ENCODE data around the gene STKLD1. TPM values are rescaled to one million over a fixed set of nuclear protein-coding genes. Genes with fewer than 3 reads are reported as not detected.
"Not testable (repeated sequence)": the region's sequence is repeated elsewhere in the genome, so short reads cannot be mapped to it uniquely, and the experiment has no call there.

The STKLD1 gene
- 0.41 TPM for total RNA-seq

DNA sequence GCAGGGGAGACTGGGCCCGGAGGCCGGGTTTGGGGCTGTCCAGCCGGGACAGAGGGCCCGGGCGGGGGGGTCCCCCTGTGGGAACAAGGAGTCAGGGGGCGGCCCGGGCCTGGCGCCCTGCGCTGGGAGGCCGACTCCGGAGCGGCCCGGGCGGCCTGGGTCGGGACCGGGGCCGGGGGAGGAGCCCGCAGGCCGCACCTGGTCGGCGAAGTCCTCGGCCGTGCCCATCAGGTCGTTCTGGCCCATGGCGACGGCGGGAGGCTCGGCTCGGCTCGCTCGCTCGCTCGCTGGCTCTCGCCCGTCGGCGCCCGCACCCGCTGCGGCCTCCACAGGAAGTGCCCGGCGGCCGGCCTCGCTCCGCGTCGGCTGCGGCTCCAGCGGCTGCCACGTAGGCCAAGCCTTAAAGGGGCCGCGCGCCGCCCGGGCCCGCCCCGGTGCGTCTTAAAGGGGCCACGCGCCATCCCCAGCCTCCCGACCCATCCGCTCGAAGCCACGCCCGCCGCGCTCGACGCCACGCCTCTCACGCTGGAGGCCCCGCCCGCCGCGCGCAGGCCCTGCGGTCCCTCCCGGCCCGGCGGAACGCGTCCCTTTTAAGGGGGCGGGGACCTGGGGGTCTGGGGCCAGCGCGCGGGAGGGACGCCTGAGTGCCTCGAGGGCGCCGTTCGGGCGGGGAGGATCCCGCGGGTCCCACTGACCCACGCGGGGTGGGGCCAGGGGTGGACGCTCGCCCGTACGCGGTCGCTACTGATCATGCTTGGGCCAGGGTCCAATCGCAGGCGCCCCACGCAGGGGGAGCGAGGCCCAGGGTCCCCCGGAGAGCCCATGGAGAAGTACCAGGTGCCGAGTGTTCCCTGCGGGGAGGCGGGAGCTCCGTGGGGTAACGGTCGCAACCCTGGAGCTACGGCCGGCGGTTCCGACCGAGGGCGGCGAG, at the start of gene STKLD1, which contains the start of gene SURF4:
TSS of gene STKLD1 (plus strand) at position 643 of the 931 bp plus-strand sequence. CDS start at position 751, 108 bp downstream.
TSS of gene SURF4 (minus strand) at position 337 of the 931 bp plus-strand sequence. CDS start at position 246, 91 bp downstream.
- peak; percentile 99 for DNase-seq

DNA sequence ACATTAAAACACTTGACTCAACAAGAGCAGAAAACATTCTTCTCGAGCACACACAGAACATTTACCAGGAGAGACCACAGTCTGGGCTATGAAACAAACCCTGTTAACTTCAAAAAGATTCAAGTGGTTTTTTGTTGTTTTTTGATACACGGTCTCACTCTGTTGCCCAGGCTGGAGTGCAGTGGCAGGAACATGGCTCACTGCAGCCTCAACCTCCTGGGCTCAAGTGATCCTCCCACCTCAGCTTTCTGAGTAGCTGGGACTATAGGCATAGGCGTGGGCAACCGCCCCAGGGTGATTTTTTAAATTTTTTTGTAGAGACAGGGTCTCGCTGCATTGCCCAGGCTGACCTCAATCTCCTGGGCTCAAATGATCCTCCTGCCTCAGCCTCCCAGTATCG, 49.1 kb upstream of the STKLD1 start:
- DNase-seq: not testable (repeated sequence)

- no peak for DNase-seq
Observed at GRCh38 chr9:133327834-133328484, 48.2 kb upstream of the STKLD1 start.

DNA sequence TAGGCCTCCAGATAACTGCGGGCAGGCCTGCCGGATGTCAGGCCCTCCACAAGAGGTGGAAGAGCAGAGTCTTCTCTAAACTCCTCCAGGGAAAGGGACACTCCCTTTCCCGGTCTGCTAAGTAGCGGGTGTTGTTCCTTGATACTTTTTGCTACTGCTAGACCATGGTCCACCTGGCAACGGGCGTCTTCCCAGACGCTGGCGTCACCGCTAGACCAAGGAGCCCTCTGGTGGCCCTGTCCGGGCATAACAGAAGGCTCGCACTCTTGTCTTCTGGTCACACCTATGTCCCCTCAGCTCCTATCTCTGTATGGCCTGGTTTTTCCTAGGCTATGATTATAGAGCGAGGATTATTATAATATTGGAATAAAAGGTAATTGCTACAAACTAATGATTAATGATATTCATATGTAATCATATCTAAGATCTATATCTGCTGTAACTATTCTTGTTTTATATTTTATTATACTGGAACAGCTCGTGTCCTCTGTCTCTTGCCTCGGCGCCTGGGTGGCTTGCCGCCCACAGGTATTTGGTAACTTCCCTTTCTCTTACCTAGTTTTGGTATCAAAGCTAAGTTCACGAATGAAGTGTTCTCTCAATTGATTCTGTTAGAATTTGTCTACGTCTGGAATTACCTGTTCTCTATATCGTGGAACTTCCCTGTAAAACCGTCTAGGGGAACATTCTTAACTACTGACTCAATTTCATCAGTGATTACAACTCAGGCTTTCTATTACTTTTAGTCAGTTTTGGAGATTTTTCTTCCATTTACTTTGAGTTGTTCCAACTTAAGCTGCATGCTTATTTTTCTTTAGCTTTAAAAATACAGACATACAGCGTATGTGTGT, 46.6 kb upstream of the STKLD1 start:
- DNase-seq: not testable (repeated sequence)

DNA sequence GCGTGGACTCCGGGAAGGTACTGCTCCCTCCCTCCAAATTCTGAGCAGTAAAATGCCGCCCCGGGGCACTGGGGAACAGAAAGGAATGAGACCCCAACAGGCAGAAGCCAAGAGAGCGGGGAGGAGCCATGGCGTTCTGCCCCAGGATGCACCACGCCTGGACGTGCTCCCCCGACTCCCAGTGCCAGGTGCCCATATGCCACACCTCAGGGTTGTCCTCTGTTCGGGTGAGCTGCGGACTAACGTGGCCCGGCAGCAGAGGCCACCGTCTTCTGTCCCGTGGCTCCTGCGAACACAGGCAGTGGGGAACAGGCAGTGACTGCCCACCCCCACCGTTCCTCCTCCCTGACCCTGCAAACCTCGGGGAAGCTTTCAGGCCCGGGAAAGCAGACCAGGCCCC, 44.9 kb upstream of the STKLD1 start:
- DNase-seq: no peak

DNA sequence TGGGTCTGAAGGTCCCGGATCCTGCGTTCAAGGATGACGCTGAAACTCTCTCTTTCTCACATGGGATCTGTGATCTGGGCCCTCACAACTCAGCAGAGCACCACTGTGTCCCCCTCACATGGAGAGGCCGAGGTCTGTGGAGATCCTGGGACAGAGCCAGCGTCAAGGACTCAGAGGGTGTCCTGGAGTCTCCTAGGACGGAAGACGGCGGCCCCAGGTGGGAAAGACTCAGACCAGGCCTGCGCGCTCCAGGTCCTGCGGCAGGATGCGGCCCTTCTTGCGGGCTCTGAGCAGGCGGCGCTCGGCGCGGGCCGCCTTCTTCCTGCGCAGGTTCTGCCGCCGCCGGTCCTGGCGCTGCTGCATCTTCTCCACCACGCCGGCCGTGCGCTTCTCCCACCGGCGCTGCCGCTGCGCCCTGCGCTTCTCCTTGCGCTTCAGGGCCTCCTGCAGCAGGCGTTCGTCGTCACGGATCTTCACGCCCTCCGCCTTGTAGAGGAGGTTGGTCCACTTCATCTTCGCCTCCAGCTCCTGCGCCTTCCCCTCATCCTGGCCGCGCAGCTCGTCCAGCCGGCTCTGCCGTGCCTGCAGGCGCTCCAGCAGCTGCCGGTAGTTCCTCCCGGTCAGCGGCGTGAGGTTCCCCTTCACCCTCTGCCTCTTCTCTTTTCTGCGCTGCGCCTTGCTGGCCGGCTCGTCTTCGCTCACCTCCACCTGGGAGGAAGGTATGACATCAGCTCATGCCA, 44.4 kb upstream of the STKLD1 start:
- no peak for DNase-seq

DNA sequence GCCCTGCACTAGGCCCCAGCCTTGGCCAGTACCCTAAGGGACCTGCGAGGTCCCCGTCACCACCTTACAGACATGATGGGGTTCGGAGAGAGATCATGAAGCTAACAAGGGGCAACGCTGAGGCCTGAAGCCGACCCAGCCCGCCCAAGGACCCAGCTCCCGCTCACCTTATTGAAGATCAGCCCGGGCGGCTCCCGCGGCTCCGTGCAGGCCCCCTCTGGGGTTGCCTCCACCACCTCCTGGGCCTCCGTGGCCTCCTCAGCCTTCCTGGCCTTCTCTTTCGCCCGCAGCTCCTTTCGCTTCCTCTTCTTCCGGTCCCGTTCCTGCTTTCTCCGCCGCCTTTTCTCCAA, 43.8 kb upstream of the STKLD1 start:
- DNase-seq: no peak

GRCh38 chr9:133333011-133333410, 43.2 kb upstream of the STKLD1 start:
- DNase-seq: no peak

DNA sequence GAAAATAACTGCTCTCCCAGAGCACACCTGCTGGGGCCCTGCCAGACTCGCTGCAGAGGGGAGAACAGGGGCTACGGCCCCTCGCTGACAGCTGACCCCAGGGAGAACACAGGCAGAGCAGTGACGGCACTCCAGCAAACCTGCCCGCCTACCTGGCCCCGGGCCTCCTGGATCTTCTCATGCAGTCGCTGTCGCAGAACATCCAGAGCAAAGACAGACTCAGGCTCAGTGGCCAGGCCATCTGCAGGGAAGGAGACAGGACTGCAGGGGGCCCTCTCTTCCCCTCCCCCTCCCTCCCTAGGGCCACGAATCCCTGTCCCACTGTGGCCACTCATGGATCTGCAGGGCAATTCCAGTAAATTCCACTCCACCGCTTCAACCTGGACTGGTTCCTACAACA, 42.6 kb upstream of the STKLD1 start:
- DNase-seq: no peak

- DNase-seq: no peak
Observed at GRCh38 chr9:133334161-133334560, 42.0 kb upstream of the STKLD1 start.

- DNase-seq: not testable (repeated sequence)
Observed at GRCh38 chr9:133334888-133335287, 41.3 kb upstream of the STKLD1 start.

- peak; percentile 95 for DNase-seq
Observed at GRCh38 chr9:133335924-133336811, 40.0 kb upstream of the STKLD1 start, which contains the start of gene SURF6. SURF6 (minus strand) TSS chr9:133336188; CDS start chr9:133336132, 56 bp downstream.

- DNase-seq: no peak
Observed at GRCh38 chr9:133339641-133340040, 36.5 kb upstream of the STKLD1 start.

DNA sequence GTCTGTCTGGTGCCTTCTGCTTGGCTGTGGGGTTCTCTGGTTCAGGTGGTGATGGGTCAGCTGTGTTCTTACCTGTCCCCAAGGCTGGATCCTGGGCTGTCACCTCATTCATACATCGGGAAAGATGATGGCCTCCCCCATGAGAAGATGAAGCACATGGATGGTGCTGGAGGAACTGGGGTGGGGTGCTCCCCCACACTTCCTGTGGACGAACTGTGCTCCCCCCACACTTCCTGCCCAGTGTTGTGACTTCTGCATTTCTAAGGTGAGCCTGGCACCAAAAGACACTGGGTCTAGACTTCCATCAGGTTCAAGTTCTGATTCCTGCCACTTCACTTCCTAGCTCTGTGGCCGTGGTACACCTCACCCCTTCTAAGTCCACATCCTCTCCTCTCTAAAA, 35.9 kb upstream of the STKLD1 start:
- DNase-seq: no peak

DNA sequence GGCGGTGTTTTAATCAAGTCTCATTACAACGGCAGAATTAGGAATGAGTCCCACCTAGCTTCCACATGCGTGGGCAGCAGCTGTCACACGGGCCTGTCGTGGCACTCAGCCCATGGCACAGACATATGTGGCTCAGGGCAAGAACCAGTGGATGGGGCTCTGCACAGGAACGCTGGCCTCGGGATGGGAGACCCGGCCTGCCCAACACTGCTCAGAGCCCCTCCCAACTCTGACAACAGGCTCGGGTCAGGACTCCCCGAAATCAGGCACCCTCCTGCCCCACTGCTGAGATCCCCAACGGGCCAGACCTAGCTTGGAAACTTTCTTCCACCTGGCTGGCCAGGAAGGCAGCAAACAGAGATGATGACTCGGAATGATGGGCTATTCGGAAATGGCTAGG, 35.2 kb upstream of the STKLD1 start:
- DNase-seq: no peak

DNA sequence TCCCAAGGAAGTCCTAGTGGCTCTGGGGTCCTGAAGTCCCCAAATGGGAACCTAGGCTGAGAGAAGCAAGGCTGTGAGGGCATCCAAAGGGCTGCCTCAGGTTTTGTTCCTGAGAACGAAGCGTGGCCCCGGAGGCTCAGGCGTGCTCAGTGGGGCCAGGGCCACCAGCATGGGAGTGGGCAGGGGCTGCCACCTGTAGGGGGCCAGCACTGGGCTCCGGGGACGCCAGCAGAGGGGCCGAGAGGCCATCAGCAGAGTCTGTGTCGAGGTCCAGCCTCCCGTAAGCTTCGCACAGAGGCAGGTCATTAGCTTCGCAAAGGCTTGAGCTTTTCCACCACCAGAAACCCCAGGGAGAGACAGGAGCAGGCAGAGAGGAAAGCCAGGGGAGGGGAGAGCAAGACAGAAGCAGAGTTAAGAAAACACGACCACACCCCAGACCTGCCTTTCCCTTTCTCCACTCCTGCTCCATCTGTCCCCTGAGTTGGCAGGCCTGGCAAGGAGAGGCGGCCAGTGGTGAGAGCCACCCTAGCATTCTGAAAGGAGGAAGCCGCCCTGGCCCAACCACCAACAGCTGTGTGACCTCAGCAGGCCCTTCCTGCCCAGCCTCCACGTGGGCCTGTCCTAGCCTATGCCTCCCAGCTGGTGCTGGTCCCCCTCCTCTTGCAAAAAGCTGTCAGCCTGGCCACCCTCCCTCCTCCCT, 34.6 kb upstream of the STKLD1 start:
- DNase-seq: no peak

DNA sequence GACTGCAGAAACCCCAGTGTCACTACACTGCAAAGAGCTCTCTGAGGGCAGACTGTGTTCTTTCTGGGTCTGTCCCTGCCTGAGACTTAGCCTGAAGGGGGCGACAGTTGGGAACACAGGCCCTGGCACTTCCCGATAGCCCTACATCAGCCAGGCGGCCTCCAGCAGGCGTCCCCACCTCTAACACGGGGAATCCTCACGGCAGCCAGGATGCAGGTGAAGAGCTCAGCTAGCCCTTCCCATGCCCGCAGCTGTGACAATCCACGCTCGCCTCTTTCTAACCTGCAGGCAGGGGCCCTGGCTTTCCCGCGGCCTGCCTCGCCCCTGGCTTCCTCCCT, 34.1 kb upstream of the STKLD1 start:
- DNase-seq: no peak

DNA sequence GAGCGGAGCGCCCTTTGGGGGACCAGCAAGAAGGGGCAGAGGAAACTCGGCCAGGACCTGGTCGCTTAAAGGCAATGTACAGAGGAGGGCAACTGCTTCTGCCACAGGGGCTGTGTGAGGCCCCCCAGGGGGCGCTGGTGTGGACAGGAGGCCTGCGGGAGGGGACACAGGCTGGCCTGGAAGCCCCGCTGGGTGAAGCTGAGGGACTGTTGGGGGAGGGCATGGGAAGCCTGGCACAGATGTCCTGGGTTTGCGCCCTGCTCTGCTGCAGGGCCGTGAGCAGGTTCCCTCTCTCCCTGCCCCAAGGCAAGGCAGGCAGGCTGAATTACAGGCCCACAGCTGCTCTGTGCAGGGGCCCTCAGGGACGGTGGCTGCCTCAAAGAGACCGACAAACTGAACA, 33.6 kb upstream of the STKLD1 start:
- peak; percentile 19 for DNase-seq

GRCh38 chr9:133344071-133344470, 32.1 kb upstream of the STKLD1 start:
- no peak for DNase-seq

GRCh38 chr9:133344979-133345378, 31.2 kb upstream of the STKLD1 start:
- DNase-seq: no peak
